ENCODE data around the gene MYH1. TPM values are rescaled to one million over a fixed set of nuclear protein-coding genes. Genes with fewer than 3 reads are reported as not detected.

The MYH1 gene
- total RNA-seq, result not detected in 2 replicates

GRCh38 chr17:10518271-10519037 is at the start of gene MYH1:
Gene MYH1, minus strand, starts transcription at chr17:10518542. Its CDS starts 1,900 bp downstream, at chr17:10516642.

GRCh38 chr17:10549096-10549842 is 30.9 kb upstream of the MYH1 start, which contains the start of gene MYH2:
Gene MYH2, minus strand, starts transcription at chr17:10549658. Its CDS starts 1,738 bp downstream, at chr17:10547920.

DNA sequence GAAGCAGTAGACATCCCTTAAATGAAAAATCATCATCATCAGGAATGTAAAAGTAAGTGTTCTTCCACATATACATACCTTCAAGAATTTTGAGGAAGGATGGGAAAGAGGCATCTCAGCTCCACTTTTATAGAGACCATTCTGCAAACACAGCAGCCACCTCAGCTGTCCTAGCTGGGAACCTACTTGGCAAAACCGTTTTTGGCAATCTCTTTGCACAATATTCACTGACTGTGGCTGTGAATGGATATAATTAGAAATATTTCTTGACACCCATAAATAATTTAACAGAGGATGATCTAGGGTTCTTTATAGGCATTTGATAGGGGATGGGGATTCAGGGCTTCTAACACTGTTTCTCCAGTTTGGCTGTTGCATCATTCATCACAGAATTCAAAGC is 48.9 kb downstream of the MYH1 start, which contains the start of gene MYH4:
MYH4 (minus strand) TSS at position 101 of the 400 bp plus-strand sequence. CDS start 2,814 bp downstream, outside the sequence.

Other genes with a start within 250 kb of the MYH1 start
- gene MYH13, start 145.5 kb downstream of the MYH1 start, total RNA-seq, result not detected in 2 replicates
- not detected in 2 replicates for gene MYH8, start 96.6 kb downstream of the MYH1 start, total RNA-seq
- gene MYH4, start 49.0 kb downstream of the MYH1 start, total RNA-seq, result not detected in 2 replicates
- gene MYH2, start 31.1 kb upstream of the MYH1 start, total RNA-seq, result not detected in 2 replicates
- gene MYH3, start 138.8 kb upstream of the MYH1 start, total RNA-seq, result 0.86 and 1.4 TPM in 2 replicates
- 22.3 and 23.9 TPM in 2 replicates for gene SCO1, start 179.0 kb upstream of the MYH1 start, total RNA-seq
- 14.3 and 17.1 TPM in 2 replicates for gene ADPRM, start 179.1 kb upstream of the MYH1 start, total RNA-seq
- gene TMEM220, start 211.5 kb upstream of the MYH1 start, total RNA-seq, result 3.6 and 6.8 TPM in 2 replicates

Measured in articular chondrocyte of knee joint (primary cell).